Osteoblast (primary cell): Measurements from ENCODE around the gene GABBR2. TPM values are rescaled to one million over a fixed set of nuclear protein-coding genes. Genes with fewer than 3 reads are reported as not detected.

Experiments
- DNase-seq: peaks from one replicate; pipeline ENCODE4 v3.0.0; 2011; ENCODE audit warnings: low spot score, mixed read lengths; ENCODE audit not compliant: insufficient read length; ENCODE audit errors: missing footprints
- H2AFZ ChIP-seq: 2 replicates; pipeline ENCODE4 v1.6.0; 2011; ENCODE audit warnings: mild to moderate bottlenecking, low read length
- H3K27ac ChIP-seq: 2 replicates; pipeline ENCODE4 v1.5.1; 2011; ENCODE audit warnings: mild to moderate bottlenecking, low read depth, low read length, moderate library complexity
- H3K27me3 ChIP-seq: 2 replicates; pipeline ENCODE4 v1.6.0; 2012; ENCODE audit warnings: mild to moderate bottlenecking, control low read depth, inconsistent platforms, low read length, moderate library complexity; ENCODE audit not compliant: insufficient read depth
- H3K36me3 ChIP-seq: 2 replicates; pipeline ENCODE4 v1.5.1; 2011; ENCODE audit warnings: mild to moderate bottlenecking, low read length, control low read depth, moderate library complexity; ENCODE audit not compliant: insufficient read depth
- H3K4me1 ChIP-seq: 2 replicates; pipeline ENCODE4 v1.5.1; 2011; ENCODE audit warnings: mild to moderate bottlenecking, low read length, control low read depth, moderate library complexity; ENCODE audit not compliant: insufficient read depth
- H3K4me2 ChIP-seq: 2 replicates; pipeline ENCODE4 v1.6.0; 2011; ENCODE audit warnings: mild to moderate bottlenecking, low read length; ENCODE audit not compliant: insufficient read depth
- H3K4me3 ChIP-seq: fragments of 200-600 bp; sonication (generic); 3 replicates; pipeline ENCODE4 v1.5.1; 2012; ENCODE audit warnings: mild to moderate bottlenecking, low read length, inconsistent platforms; ENCODE audit not compliant: insufficient read depth
- H3K79me2 ChIP-seq: 2 replicates; pipeline ENCODE4 v1.6.0; 2012; ENCODE audit warnings: mild to moderate bottlenecking, low read length, control low read depth, inconsistent platforms; ENCODE audit not compliant: insufficient read depth
- H3K9me3 ChIP-seq: 2 replicates; pipeline ENCODE4 v1.5.1; 2011; ENCODE audit warnings: low read depth, low read length, control low read depth
- H4K20me1 ChIP-seq: 2 replicates; pipeline ENCODE4 v1.6.0; 2012; ENCODE audit warnings: mild to moderate bottlenecking, low read length, control low read depth; ENCODE audit not compliant: insufficient read depth
- total RNA-seq: library from RNA; depleted of rRNA; stranded (reverse); fragments of >200 nt; gene quantifications from 2 replicates; pipeline ENCODE4 v1.2.3, GENCODE V29; 2012
- TF ChIP-seq, protein P1 (sequence below): IDR thresholded peaks from 2 replicates; pipeline ENCODE4 v1.5.1; 2011; ENCODE audit warnings: mild to moderate bottlenecking, low read depth, low read length, moderate library complexity; ENCODE audit errors: extremely low read depth

Gene GABBR2
- total RNA-seq, 1 donor: under 0.01 TPM

GRCh38 chr9:98300611-98301010, 408.1 kb downstream of the GABBR2 start:
- no peak for DNase-seq

DNA sequence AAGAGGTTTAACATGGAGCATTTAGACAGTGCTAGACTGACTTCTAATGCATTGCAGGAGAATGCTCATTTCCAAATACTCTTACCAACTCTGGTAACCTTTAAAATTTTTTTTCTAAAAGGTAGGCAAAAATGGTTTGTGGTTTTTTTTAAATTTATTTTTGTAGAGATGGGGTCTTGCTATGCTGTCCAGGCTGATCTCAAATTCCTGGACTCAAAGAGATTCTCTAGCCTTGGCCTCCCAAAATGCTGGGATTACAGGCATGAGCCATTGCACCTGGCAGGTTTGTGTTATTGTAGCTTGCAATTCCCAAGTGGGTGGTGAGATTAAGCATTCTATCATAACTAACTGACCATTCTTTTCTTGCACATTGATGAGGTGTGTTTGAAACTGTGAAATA, 410.3 kb downstream of the GABBR2 start:
- H4K20me1 ChIP-seq: no peaks in the 10 kb centered on the region
- TF ChIP-seq, protein P1, sequence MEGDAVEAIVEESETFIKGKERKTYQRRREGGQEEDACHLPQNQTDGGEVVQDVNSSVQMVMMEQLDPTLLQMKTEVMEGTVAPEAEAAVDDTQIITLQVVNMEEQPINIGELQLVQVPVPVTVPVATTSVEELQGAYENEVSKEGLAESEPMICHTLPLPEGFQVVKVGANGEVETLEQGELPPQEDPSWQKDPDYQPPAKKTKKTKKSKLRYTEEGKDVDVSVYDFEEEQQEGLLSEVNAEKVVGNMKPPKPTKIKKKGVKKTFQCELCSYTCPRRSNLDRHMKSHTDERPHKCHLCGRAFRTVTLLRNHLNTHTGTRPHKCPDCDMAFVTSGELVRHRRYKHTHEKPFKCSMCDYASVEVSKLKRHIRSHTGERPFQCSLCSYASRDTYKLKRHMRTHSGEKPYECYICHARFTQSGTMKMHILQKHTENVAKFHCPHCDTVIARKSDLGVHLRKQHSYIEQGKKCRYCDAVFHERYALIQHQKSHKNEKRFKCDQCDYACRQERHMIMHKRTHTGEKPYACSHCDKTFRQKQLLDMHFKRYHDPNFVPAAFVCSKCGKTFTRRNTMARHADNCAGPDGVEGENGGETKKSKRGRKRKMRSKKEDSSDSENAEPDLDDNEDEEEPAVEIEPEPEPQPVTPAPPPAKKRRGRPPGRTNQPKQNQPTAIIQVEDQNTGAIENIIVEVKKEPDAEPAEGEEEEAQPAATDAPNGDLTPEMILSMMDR: no peak
- H3K79me2 ChIP-seq: no peaks in the 10 kb centered on the region
- H3K9me3 ChIP-seq: no peaks in the 10 kb centered on the region
- H2AFZ ChIP-seq: no peak overlapping the region
- no peak for DNase-seq
- no peaks in the 10 kb centered on the region for H3K36me3 ChIP-seq
- peaks cover 11% of the 10 kb centered on the region for H3K27me3 ChIP-seq
- no peak overlapping the region for H3K27ac ChIP-seq
- H3K4me2 ChIP-seq: no peak overlapping the region
- no peaks in the 10 kb centered on the region for H3K4me1 ChIP-seq
- no peak overlapping the region for H3K4me3 ChIP-seq

More at GRCh38 chr9:98300611-98301010, 408.1 kb downstream of the GABBR2 start:
- no peak overlapping the region for H3K4me2 ChIP-seq
- H4K20me1 ChIP-seq: no peaks in the 10 kb centered on the region
- no peak overlapping the region for H3K4me3 ChIP-seq
- H3K9me3 ChIP-seq: no peaks in the 10 kb centered on the region
- no peaks in the 10 kb centered on the region for H3K4me1 ChIP-seq
- TF ChIP-seq, protein P1: no peak
- H3K79me2 ChIP-seq: no peaks in the 10 kb centered on the region
- no peaks in the 10 kb centered on the region for H3K36me3 ChIP-seq
- H2AFZ ChIP-seq: no peak overlapping the region
- H3K27ac ChIP-seq: no peak overlapping the region
- peaks cover 5% of the 10 kb centered on the region for H3K27me3 ChIP-seq

DNA sequence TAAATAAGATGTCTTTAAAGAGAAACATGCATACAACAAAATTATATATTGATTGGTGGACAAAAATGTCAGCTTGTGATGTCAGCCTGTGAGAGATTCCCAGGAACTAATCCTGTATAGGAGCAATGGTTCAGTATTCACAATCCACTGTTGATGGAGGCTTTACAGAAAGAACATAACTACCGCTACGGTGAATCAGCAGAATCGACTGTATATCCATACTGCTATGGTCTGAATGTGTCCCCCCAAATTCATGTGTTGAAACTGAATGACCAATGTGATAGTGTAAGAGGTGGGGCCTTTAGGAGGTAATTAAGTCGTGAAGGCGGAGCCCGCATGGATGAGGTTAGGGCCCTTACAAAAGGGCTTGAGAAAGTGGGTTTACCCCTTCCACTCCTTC, 412.9 kb downstream of the GABBR2 start:
- H3K4me3 ChIP-seq: no peak overlapping the region
- H2AFZ ChIP-seq: no peak overlapping the region
- TF ChIP-seq, protein P1: no peak
- H3K27ac ChIP-seq: no peak overlapping the region
- H3K9me3 ChIP-seq: no peaks in the 10 kb centered on the region
- no peaks in the 10 kb centered on the region for H4K20me1 ChIP-seq
- H3K79me2 ChIP-seq: no peaks in the 10 kb centered on the region
- no peaks in the 10 kb centered on the region for H3K4me1 ChIP-seq
- no peaks in the 10 kb centered on the region for H3K36me3 ChIP-seq
- peaks cover 11% of the 10 kb centered on the region for H3K27me3 ChIP-seq
- DNase-seq: no peak
- H3K4me2 ChIP-seq: no peak overlapping the region

DNA sequence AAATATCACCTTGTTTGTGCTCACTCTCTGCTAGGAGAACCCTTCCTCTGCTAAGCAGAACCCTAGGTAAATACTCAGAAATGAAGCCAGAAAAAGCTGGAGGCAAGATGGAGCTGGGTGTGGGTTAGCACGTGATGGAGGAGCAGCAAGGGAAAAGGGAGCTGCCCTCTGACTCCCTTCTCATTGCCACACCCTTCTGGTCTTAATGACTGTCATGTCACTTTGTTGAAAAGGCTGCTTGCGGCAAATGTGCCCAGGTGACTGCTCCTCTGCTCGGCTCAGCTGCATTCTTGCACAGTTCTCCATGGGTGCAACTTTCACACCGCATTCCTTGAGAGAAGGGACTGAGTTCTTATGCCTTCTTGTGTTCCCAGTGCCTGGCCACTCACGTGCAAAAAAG, 416.9 kb downstream of the GABBR2 start:
- Histone ChIP-seq H3K27me3 (peaks cover 16% of the 10 kb centered on the region), H3K4me3 (no peak overlapping the region), H3K9me3 (no peaks in the 10 kb centered on the region), H3K27ac (no peak overlapping the region), H3K4me2 (no peak overlapping the region), H4K20me1 (no peaks in the 10 kb centered on the region), H3K36me3 (no peaks in the 10 kb centered on the region), H2AFZ (no peak overlapping the region), H3K79me2 (no peaks in the 10 kb centered on the region), H3K4me1 (no peaks in the 10 kb centered on the region)
- no peak for DNase-seq
- TF ChIP-seq, protein P1: no peak
